GDM1 (cell line): ENCODE measurements around the gene MYO1D.
A peak's percentile ranks its signal among the peaks of the same experiment; 100 is the strongest.

Experiments used
- DNase-seq: peaks from one replicate; lab custom pipeline; 2025; lab: John Stamatoyannopoulos, UW

The MYO1D gene

DNA sequence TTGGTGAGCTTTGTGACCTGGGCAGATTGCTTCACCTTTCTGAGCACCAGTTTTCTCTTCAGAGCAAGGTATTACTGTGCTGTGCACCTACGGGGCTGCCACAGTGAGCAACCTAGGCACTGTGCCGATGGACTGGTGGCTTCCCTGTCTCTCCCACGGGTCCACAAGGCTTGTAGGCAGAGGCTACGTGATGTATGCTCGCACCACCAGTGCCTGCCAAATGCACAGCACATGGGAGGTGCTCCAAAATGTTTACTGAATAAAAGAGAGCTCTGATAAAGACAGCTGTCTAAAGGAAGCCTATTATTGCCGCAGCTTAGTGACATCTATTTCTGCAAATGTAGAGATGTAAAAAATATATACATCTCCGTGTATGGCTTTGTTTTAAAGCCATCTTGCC, 251.0 kb downstream of the MYO1D start:
- no peak for DNase-seq

DNA sequence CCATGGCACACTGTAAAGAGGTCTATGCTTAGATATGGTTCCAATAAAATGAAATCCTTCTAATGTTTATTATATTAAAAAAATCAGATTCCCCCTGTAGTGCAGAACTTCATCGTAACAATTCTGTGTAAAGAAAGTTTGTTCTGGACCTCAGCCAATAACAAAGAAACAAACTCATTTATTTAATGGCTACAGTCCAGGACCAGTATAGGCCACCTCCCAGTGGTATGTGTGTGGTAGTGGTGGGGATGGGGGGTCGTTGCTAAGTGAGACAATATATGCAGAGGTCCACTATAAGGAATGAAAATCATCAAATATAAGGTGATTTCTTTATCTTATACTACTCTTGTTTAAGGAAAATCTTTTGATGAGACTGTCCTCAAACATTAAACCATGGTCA, 253.7 kb downstream of the MYO1D start:
- DNase-seq, result no peak

DNA sequence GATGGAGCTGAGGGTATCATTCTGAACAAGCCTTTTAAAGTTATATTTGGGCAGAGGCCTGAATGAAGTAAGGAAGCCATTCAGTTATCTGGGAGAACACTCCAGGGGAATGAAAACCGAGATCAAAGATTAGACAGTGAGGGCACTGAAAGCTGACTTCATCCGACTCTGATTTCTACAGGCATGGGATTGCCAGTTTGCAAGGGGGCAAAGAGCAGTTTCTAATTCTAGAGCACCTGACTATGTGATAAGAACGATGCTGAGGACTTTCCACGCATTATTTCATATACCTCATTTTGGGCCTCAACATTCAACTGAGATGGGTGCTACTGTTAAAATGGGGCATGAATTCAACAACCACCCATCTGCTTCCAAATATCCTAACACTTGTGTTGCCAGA, 254.4 kb downstream of the MYO1D start:
- no peak for DNase-seq

DNA sequence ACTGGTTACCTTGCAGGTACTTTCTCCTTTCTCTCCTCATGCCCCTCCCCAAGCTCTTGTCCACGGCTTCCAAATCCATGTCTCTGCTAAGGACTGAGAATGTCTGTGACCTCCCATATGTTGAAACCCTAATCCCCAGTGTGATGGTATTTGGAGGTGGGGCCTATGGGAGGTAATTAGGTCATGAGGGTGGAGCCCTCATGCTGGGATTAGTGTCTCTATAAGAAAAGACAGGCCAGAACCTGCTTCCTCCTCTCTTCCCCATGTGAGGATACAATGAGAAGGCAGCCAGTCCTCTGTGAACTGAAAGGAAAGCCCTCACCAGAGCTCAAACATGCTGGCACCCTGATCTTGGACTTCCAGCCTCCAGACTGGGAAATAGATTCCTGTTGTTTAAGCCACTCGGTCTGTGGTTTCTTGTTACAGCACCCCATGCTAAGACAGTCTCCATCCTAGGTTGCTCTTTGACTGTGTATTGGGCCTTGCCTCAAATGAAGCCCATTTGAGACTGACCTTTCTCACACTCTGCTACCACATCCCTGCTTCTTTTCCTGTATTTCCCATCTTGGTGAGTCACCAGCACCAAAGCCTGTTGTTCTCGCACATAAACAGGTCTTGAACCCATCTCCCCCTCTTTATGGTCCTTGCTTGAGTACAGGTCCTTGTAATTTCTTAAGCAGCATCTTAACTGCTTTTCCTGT, 255.2 kb downstream of the MYO1D start:
- DNase-seq, result no peak

DNA sequence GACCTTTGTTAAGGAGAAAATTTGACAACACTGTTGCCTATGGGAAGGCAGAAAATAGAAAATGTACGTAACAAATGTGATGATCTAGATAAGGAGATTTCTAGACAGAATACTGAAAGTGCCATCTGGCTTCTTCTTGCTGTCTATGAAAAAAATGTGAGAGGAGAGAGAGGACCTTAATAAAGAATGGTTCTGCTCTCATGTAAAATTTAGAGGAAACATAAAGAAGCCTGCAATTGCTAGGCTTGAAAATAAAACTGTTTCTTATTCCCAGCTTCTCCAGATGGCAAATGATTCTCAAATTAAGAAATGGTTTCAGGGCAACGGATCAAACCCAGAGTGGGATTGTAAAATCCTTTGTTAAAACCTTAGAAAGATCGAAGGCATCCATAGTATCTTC, 261.6 kb downstream of the MYO1D start:
- DNase-seq, result no peak

DNA sequence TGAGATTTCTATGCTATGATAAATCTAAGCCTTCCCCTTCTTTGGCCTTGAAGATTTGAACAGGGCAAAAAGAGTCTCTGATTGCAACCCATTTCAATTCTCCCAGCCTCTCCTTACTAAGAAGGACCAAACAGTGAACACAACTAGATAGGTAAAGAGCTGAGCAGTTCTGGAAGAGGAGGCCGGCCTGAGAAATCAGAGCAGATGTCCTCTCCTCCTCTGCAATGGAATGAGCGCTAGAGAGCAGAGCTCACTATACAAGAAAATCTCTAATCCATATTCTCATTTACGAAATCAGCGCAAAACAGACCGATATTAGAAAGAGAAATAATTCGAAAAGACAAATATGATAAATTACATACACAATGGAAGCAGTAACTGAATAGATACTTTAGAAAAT, 266.0 kb downstream of the MYO1D start:
- DNase-seq, result no peak

DNA sequence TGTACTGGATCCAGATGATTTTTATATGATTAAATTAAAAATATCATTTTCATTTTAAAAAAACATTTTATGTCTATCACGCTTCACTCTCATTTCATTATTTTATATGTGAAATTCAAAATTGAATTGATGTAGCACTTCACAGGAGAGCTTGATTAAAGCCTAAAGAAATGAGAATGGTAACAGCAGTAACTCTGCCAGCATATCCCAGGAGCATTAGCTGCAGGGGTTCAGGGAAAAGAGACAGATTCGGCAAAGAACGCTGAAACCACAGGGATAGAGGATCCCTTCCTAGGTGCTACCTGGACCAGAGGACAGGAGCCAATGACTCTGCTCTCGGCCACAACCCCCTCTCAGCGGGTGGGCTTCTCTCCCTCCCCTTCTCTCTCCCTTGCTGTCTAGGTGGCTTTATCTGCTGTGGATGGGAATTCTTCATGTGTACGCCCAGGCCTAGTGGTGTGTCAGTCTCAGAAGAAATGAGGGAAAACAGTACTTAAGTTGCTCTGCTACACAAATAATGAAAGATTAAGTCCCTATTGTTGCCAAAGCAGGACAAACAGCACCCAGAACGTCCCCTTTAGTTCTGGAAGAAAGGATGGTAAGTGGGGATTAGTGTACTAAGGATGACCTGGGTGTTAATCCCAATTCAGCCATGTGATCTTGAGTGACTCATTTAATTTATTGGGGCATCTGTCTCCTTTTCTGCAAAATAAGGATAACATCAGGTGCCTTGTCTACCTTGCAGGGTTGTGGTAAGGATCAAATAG, 266.9 kb downstream of the MYO1D start:
- DNase-seq, result no peak

DNA sequence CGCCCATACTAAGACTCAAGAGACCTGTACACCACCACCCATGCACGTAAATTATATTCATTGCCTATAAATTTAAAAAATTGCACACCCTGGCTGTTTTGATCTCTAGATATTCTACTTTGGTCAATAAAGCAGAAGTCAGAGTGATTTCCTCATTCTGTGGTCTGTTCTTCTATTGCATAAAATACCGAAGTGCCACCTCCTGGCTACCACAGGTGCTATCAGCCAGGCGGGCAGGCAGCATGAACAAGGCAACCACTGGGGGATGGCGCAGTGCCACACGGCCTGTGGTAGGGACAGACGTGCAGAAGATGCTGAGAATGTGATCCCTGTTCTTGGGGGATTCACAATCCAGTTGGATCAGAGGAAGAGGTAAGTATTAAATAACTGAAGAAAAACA, 267.8 kb downstream of the MYO1D start:
- peak; percentile 69 for DNase-seq

DNA sequence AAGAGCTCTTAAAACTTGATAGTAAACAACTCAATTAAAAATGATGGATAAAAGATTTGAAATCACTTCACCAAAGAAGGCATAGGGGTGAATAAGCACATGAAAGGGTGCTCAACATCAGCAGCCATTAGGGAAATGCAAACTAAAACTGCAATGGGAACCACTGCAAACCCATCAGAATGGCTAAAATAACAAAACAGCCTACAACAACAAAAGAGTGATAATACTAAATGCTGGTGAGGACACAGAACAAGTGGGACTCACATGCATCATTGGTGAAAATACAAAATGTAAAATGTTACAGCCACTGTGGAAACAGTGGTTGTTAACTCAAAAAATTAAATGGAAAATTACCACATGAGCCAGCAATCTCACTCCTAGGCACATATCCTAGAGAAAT, 268.7 kb downstream of the MYO1D start:
- no peak for DNase-seq

DNA sequence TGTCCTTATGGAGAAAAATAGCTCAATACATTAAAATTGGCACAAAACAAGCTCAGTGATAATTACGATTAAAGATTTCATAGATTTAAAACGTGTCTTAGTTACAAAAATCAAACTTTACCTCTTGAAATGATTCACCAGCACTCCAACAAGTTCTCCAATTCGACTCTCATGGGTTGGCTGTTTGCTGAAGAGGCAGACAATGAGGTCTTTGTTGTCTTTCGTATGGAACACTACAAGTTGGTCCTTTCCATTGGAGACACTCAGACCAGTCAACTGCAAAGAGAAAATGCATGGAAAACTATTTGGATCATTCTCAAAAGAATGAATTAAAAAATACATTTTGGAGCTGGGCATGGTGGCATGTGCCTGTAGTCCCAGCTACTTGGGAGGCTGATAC, 272.0 kb downstream of the MYO1D start:
- no peak for DNase-seq

DNA sequence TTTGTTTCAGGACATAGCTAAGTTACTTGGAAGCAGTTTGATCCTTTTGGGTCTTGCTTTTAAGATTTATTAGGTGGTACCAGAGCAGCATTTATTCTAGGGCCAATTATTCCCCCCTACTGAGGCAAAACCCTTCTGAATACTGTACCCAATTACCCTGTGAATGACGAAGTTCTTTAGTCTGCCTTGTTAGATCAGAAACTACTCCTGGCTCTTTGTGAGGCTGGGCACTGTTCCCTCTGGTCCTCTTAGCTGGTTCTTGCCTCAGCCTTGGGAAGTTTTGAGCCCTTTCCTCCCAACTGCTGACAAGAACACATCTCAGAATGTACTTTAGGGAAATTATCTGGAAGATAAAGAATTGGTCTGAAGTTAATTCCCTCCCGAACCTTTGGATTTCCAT, 274.5 kb downstream of the MYO1D start:
- no peak for DNase-seq

DNA sequence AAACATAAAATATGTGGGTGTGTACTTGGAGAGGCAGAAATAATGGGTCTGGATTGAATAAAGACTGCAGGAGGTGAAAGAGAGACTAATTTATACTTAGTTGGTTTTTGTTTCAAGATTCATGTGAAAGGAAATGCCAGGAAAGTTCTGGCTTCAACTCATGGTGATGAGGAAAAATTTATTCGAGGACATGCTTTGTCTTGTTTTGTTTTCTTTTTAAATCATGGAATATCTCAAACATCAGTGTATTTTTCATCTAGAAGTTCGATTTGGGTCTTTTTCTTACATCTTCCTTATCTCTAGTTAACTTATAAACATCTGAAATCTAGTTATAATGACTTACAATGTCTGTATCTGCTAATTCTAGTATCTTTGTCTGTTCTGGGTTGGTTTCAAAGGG, 275.1 kb downstream of the MYO1D start:
- no peak for DNase-seq

DNA sequence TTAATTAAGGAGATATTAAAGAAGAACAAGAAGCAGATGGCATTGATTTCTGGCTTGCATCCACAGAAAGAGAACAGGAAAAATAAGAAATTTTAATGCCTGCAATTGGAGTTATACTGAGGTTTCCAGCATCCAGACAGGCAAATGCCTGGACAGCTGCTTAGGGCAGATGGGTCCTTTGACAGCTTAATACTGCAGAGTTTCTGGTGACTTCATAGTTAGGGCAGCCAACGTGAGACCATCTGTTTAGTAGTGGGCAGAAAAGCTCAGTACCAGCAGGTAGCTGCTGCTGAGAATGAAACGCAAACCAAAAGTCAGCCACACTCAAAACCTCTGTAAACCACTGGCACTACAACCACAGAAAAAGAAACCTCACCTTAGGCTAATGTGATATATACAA, 280.3 kb downstream of the MYO1D start:
- no peak for DNase-seq

DNA sequence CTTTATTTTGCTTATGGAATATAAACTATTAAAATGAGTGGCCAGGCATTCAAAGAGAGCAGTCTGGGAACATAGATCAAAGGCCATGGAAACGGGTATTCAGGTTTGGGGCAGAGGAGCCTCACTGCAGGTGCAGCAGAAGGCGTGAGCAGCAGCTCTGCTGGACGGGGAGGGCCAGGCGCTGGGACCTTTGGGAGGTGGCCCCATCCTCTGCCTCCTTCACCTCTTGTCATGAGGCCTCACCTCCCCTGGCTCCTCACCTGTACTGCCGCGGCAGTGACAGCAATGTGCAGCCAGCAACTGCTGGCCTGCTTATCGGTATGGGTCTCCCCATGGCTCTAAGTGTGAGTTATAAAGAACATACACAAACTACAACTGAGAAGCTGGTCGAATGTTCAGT, 280.7 kb downstream of the MYO1D start:
- no peak for DNase-seq

DNA sequence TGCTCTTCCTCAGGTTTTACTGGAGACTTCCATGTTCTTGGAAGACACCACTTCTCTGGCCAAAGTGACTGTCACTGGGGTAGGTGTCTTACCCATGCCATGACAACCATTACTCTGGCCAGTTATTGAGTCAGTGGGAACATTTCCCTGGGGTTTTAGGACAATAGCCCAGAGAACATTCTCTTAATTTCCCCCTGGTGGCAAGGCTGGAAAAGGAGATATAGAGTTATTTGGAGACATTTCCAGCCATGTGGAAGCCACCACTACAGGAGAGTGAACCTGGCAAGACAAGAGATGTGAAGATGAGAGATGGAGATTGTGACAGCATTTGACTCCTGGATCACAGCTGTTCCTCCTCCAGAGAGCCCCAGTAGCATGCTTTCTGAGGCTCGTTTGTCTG, 283.9 kb downstream of the MYO1D start:
- no peak for DNase-seq

DNA sequence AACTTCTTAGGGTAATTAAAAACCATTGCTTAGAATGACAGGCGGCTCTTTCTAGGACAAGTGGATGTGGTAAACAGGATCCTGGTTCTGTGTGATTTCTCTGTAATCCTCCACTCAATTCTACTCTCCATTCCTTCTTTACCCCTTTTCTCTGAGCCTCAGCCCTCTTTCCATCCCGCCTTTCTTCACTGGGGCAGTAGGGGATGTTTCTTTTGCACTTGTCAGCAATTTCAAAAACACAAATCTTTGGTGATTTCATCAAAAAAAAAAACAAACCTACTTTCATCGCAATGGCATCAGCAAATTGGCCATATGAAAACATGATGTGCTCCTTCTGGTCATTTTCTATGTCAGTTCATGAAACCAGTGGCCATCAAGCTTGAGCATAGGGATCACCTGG, 285.5 kb downstream of the MYO1D start:
- DNase-seq, result no peak

DNA sequence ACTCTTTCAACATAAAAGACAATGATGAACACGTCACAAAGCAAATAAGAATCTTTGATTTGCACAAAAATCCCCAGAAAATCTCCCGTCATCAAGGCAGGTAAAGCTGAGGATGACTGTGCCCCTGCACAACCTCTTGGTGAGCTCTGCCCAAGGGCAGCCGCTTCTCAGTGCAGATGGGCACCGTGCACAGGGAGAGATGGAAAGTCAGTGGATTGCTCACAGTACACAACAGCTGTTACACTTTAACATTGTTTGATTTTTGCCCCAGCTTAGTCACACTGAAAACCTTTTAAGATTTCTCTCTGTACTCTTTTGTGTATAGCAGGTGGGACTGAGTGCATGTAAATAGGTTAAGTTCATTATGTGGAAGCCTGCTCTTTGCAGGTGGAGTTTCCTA, 285.9 kb downstream of the MYO1D start:
- DNase-seq, result no peak

DNA sequence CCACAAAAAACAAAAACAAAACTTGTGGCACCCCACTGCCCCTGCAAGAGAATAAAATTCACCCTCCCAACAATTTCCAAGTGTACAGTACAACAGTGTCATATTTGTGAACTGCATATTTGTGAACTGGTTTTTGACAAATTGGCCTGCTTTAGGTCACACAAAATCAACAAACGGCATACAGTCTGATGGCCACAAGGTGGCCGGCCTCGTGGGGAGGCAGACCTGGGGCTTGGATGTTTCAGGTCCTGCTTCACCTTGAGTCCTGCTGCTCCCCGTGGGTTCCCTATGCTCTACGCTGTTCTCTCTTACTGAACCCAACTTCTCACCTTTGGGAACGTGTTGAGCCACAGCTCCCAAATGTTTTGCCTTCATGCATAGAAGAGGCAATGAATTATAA, 287.9 kb downstream of the MYO1D start:
- DNase-seq, result no peak

DNA sequence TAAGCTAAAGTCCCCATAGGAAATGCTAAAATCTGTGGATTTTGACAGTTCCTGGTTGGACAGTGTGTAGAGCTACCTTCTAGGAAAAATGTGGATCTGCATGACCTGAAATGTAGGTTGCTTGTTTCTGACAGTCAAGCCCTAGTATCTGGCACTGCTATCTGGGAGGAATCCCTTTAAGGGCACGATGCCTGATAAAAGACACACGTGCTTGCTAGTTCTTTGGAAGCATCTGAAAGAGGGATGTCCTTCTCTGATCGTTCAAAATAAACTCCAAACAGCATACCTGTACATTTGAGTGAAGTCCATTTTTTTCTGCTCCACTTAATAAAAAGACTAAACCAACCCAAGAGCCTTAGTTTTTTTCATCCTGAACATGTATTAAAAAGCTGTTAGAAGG, 288.8 kb downstream of the MYO1D start:
- no peak for DNase-seq

DNA sequence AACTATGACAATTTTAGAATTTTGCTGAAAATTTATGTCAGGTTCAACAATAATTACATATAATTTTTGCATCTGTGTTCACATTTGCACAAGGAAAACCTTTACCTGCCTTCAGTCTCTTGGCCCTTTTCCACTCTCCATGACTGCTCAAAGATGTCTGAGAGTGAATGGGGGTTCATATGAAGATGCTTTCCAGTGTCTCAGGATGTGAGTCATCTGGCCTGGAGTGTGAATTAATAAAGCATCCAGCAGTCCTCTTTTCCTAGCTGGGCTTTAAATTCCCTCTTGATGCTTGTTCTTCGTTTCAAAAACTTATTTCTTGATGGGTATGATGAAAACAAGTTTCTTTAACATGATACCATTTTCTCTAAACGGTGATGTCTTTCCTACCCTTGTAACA, 290.3 kb downstream of the MYO1D start:
- no peak for DNase-seq

DNA sequence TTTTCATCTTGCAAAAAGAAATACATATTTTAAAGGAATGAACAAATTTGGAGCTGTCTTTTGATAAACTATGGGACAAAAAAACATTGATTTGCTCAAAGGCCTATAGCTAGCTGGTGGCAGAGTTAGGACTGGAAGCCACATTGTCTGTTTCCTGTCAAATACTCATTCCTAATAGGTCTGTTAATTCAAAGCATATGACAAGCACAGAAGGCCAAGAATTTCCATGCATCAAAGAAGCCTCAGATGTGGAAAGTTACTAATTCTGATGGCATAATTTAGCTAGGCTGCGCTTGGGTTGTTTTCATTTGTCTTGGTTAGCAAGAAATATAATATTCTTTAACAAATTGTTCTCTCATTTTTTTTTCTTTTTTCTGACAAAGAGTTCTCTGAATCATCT, 292.1 kb downstream of the MYO1D start:
- DNase-seq, result no peak

DNA sequence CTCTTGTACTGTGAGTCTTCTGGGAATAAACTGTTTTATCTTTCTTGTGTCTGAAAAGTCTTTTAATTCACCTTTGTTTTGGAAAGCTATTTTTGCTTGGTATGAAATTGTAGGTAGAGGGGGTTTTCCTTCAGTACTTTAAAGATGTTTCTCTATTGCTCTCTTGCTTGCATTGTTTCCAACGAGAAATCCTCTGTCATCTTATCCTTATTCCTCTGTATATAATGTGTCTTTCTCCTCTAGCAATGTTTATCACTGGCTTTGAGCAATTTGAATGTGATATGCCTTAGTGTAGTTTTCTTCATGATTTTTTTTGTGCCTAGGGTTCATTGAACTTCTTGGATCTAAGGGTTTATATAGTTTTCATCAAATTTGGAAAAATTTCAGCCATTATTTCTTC, 293.9 kb downstream of the MYO1D start:
- no peak for DNase-seq

DNA sequence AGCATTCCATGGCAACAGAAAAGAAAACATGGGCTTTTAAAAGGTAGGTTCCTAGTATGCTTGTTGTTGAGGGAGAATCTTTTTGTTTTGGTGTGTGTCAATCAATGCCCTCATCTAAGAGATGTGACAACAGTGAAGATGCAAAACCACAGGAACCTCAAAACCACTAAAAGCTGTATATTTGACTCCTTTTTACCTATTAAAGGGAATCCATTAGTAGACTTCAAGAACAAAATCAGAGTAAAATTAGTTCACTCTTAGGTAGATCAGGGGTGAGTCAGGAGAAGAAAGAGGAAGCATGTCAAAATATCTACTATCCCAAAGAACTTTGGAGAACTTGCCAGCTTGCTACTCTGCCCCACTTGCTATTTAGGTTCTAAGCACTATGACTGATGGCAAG, 301.1 kb downstream of the MYO1D start:
- DNase-seq, result no peak

DNA sequence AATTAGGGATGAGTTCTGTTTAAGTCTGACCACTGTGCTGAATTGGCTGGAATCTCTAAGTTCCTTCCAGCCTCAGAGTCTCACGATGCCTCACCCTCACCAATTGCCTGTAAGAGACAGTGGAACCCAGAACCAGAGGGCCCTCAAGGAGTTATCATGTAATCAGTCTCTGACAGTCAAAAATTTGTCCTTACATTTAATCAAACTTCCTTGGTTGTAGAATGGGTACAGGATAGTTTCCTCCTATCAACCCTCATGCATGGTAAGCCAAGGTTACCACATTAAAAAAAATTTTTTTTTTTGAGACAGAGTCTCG, 306.9 kb downstream of the MYO1D start:
- no peak for DNase-seq
